ENCODE results near the gene IKZF5.

Gene IKZF5, protein sequence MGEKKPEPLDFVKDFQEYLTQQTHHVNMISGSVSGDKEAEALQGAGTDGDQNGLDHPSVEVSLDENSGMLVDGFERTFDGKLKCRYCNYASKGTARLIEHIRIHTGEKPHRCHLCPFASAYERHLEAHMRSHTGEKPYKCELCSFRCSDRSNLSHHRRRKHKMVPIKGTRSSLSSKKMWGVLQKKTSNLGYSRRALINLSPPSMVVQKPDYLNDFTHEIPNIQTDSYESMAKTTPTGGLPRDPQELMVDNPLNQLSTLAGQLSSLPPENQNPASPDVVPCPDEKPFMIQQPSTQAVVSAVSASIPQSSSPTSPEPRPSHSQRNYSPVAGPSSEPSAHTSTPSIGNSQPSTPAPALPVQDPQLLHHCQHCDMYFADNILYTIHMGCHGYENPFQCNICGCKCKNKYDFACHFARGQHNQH

DNA sequence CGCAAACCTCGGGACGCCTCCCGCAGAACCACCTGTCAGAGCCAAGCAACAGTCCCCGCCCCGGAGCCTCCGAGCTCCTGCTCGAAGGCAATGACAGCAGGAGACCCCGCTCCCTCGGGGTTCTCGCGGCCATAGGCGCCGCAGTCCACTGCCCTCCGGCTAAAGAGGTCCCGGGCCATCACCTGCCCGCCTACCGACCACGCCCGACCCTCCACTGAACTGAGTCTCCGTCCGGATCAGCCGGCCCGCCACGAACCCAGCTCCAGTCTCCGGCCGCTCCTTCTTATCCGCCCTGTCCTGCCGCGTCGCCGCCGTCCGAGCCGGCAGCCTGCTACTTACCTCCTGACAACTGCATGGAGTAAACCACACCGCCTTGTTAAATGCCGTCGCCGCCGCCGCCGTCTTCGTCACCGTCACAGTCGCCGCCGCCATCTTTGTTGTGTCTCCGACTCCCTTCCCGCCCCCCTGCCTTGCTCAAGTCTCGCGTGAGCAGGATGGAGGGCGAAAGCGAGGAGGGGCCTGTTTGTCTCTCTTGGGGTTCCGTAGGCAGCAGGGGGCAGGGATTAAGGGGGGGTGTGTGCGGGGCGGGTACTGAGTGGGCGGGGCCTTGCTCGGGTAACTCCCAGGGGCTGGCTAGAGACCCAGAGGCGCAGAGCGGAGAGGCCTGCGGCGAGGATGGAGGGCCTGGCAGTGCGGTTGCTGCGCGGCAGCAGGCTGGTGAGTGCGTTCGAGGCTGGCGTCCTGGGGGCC is at the start of gene IKZF5, which contains the start of gene ACADSB:
IKZF5 (minus strand) TSS at position 441 of the 750 bp plus-strand sequence. CDS start 10,170 bp downstream, outside the sequence.
ACADSB (plus strand) TSS at position 652 of the 750 bp plus-strand sequence; CDS start at position 676, 24 bp downstream.
- in situ Hi-C loops (cut with MboI; ENCODE audit: low sequenced_read_pairs): no loop called here

DNA sequence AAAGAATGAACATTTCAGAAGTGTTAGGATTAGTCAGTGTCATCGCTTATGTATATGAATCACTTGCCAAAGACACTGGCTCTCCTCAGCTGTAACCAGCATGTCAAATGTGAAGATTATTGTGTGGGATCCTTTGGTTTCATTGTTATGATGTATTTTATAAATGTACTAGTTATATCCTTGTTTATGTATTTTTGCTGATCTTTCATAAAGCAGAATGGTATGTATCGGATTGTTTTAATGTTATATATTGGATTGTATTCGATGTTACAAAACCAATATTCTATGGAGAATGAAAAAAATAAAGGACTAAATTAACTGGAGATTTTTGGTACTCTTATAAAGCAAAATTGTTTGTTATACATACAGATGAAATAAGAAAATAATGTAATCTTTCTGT is 49.4 kb upstream of the IKZF5 start:
- in situ Hi-C loops (cut with MboI; ENCODE audit: low sequenced_read_pairs): no loop called here

DNA sequence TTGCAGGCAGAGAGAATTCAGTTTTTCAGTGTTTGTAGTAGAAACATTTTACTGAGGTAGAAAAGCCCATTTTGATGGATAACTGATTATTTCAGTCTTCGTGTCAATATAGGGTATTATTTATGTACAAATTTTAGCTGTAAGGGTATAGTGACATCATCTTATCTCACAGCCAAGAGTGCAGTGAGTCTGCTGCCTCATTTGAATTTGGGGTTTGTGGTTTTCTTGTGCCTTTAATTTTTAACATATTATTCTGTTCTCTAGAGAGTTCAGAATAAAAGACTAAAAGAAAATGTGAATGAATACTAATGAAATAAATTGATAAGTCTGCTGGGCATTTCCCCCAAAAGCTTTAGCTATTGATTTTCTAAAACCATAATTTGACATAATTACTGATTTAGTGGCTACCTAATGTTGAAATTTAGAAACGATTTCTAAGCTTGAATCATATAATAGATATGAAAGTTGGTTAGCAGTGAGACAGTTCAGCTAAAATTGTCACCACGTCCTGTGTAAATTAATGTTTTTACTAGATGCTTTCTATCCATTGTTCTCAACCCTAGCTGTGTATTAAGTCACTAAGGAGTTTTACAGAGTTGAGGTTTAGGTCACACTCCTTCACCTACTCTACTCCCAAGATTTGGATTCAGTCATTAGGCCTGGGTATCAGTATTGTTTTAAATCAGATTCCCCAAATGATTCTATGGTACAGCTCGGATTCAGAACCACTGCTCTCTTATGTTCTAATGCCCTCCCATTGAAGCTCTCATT is 37.6 kb upstream of the IKZF5 start:
- in situ Hi-C loops (cut with MboI; ENCODE audit: low sequenced_read_pairs): loop anchor here (10.0 kb wide), 1 partner anchor 509 kb away; no protein-coding TSS in a partner anchor

DNA sequence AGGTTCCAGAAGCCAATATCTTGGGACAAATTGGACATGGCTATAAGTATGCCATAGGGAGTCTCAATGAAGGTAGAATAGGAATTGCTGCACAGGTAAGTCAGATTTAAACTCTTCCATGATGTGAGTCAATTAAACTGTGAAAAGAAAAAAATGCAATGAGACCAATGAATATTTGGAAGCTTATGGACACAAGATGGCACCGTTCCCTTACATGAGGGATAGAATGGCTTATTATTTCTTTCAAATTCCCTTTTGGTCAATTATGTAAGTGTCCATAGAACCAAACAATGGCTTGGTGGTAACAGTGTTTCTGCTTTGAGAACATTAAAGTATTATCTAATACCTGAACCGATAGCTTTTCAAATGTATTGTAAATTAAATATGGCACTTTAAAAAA is 35.8 kb upstream of the IKZF5 start:
- in situ Hi-C loops (cut with MboI; ENCODE audit: low sequenced_read_pairs): loop anchor here (10.0 kb wide), 1 partner anchor 510 kb away; no protein-coding TSS in a partner anchor

DNA sequence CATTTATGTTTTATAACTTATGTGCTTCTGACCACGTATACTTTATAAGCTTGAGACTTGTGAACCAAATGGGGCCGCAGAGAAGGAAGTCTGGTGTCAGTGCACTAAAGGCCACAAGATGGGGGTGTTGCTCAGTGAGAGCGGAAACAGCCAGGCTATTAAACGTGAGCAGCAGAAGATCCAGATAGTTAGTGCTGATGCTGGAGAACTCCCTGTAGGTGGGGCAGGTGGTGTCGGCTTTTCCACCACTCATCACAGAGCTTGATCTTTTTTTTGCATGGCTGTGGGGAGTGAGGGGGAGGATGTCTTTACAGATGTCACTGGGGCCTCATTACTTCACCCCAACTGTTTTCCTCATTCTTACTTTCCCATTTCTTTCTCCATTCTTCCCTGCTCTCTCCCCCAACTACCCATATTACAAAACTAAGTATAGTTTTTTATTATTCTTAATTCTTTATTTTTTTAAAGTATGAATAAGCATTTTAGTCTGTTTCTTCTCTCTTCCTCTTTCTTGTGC is 34.9 kb upstream of the IKZF5 start:
- in situ Hi-C loops (cut with MboI; ENCODE audit: low sequenced_read_pairs): loop anchor here (10.0 kb wide), 1 partner anchor 511 kb away; no protein-coding TSS in a partner anchor

DNA sequence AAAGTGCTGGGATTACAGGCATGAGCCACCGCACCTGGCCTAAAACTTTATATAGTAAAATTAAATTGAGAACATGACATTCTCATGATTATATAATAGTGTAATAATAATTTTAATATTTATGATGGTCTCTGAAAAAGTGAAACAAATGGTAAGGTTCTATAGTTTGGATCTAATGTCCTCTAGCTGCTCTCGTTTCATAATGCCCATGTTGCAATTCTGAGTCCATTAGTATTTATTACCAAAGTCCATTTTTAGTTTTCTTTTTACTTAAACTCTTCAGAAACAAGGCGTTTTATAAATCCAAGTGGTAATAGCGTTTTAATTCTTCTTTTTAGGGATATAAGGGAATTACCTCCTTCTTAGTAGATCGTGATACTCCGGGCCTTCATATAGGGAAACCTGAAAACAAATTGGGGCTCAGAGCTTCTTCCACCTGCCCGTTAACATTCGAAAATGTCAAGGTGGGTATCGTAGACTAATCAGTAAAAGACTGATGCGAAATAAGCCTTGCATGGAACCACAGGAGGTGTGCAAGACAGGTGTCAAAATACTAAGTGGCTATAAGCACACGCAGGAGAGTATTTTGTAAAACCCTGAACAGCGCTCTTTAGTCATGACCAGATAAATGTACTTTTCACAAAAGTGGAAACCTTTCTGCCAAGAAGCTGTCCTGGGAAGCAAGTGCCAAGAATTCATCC is 34.3 kb upstream of the IKZF5 start:
- in situ Hi-C loops (cut with MboI; ENCODE audit: low sequenced_read_pairs): loop anchor here (10.0 kb wide), 1 partner anchor 512 kb away; no protein-coding TSS in a partner anchor

DNA sequence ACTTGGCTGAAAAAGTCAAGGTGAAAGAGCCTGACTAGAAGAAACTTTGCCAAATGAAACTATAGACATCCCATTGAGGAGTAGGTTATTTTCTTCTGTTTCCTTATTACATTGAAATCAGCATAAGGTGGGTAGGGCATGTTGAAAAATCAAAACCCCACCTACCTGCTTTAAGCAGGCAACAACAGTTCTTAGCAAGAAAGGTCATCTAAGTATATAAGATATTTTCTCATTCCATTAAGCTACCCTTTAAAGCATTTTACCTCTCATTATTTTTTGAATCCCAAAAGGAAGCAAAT is 31.0 kb upstream of the IKZF5 start:
- in situ Hi-C loops (cut with MboI; ENCODE audit: low sequenced_read_pairs): no loop called here

DNA sequence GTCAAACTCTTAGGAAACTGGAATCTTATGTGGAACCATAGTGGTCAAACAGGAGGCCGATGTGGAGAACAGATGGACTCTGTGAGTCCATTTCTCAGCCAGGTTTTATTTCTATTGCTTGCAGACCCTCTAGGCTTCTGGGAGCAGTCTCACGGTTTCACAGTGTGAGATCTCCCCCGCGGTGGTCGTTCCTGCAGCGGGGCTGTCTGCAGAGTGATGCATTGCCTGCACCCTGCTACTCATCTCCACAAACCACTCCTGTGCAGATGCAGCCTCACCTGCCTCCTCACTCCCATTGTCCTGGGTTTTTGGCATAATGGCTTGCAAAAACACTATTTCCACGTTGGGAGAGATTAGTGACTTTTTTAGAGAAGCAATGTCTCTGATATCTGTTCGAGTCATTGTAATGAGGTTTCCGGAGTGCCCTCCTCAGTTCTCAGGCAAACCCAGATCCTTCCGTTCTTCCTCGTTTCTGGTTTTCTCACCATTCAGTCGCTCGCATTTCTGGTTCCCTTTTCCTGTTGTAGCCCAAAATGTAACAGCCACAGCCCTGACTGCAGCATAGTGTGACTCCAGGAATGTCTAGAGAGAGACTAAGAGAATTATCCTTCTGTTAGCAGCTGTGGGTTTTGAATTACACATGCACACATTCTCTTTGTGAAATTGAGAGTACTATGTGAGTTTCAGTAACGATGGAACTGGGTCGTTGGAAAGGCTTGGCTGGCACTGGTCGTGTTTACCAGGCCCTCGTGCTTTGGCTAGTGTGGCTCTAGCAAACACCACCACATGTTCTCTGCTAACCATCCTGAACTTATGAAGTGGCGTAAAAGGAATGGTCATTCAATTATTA is 30.4 kb upstream of the IKZF5 start:
- in situ Hi-C loops (cut with MboI; ENCODE audit: low sequenced_read_pairs): no loop called here

DNA sequence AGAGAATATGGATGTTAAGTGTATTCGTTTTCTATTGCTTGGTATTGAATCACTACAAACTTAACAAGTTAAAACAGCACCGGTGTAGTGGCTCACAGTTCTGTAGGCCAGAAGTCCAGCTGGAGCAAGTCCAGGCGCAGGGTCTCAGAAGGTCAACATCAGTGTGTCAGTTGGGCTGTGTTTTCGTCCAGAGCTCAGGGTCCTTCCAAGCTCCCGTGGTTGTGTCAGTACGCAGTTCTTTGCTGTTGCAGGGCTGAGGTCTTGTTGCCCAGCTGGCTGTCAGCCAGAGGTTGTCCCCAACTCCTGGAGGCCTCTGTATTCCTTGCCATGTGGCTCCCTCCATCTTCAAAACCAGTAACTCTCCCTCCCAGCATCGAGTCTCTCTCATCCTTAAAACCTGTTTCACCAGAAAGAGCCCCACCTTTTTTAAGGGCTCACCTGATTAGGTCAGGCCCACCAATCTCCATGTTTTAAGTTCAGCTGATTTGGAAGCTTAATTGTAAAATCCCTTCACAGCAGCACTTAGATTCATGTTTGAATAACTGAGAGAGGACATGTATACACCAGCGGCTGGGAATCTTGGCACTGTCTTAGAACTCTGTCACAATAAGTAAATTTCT is 27.0 kb upstream of the IKZF5 start:
- in situ Hi-C loops (cut with MboI; ENCODE audit: low sequenced_read_pairs): no loop called here

DNA sequence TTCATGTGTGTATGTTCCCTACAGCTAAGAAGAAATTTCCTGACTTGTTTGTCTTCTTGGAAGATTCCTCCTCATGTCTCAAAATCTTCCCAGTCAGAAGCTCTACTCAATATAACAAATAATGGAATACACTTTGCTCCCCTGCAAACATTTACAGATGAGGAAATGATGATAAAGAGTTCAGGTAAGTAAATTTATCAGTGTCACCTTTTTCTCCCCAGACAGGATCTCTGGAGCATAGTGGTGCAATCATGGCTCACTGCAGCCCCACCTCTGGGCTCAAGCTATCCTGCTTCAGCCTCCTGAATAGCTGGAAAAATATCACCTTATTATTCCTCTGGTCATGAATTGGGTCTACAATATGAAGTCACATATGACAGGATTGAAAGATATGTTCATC is 25.7 kb upstream of the IKZF5 start:
- in situ Hi-C loops (cut with MboI; ENCODE audit: low sequenced_read_pairs): no loop called here

DNA sequence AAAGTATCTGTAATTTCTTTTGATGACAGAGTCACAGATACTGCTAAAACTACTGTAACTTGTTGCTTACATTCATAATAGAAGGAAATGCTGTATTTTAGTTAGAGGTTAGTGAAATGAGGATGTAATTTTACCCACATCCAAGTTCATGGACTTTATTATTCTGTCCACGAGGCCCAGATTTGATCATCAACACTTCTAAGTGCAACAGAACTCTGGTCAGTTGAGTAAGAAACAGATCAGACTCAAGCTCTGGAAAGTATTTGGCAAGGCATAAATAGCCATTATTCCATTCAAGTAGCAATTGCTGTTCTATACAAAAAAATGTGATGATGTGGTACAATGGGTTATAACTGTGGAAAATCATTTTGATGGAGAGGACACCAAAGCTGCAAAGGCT is 22.5 kb upstream of the IKZF5 start:
- in situ Hi-C loops (cut with MboI; ENCODE audit: low sequenced_read_pairs): no loop called here

DNA sequence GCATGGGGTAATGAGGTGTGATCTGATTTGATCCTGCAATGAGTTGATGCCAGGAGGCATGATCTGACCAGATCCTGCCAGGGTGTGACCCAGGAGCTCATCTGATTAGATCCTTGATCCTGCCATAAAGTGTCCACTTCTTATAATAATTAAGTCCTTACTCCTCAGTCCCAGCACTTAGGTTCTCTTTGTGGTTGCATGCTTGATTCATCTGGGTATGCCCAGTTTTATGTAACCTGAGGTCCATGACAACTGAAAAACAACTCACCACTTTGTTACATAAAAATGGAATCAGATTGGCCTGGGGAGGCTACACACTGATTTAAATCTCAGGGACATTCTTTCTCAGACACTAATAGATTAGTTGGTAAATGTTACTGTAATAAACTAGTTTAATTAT is 19.3 kb upstream of the IKZF5 start:
- in situ Hi-C loops (cut with MboI; ENCODE audit: low sequenced_read_pairs): no loop called here

DNA sequence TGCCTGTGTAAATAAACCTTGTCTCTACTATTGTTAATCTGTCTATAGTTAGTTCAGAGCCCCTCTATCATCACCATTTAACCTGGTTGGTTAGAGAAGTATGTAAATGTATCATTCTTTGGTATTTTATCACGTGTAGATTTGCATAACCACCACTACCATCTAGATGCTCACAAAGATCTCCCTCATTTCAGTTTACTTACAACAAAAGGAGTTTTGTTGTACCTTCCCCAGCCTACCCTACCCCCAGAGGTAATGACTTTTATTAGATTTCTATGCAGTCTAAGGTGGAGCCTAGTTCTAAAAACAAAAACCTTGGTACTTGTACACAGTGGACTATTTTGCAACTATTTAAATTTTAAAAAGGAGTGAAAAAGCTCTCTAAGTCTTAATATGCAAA is 17.7 kb upstream of the IKZF5 start:
- in situ Hi-C loops (cut with MboI; ENCODE audit: low sequenced_read_pairs): no loop called here

DNA sequence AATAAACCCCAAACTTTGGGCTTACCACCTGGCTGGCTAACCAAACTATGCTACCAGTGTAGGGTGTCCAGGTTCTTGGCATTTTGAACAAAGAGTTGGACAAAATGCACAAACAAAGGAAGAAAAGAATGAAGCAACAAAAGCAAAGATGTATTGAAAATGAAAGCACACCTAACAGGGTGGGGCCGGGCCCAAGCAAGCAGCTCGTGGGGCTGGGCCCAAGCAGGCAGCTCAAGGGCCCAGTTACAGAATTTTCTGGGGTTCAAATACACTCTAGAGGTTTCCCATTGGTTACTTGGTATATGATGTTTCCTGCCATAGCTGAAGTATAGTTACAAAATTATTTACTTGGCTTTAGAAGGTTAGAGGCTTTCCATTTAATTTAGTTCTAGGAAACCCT is 15.9 kb upstream of the IKZF5 start:
- in situ Hi-C loops (cut with MboI; ENCODE audit: low sequenced_read_pairs): no loop called here

DNA sequence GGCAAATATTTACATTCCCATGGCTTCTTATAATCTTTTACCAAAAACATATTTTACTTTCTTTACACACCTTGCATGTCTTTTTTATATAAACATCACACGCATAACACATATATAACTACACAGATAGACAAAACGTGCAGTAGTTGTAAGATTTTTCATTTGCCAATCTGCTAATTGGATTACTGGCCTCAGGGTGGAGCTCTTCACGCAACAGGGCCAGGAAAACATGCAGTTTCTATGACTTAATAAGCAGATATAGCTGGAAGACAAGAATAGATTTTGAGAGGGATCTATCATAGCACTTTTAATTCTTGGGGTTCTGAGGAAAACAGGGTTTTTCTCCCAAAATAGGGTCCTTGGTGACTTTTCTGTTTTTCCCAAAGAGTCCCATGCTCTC is 12.9 kb upstream of the IKZF5 start:
- in situ Hi-C loops (cut with MboI; ENCODE audit: low sequenced_read_pairs): no loop called here

DNA sequence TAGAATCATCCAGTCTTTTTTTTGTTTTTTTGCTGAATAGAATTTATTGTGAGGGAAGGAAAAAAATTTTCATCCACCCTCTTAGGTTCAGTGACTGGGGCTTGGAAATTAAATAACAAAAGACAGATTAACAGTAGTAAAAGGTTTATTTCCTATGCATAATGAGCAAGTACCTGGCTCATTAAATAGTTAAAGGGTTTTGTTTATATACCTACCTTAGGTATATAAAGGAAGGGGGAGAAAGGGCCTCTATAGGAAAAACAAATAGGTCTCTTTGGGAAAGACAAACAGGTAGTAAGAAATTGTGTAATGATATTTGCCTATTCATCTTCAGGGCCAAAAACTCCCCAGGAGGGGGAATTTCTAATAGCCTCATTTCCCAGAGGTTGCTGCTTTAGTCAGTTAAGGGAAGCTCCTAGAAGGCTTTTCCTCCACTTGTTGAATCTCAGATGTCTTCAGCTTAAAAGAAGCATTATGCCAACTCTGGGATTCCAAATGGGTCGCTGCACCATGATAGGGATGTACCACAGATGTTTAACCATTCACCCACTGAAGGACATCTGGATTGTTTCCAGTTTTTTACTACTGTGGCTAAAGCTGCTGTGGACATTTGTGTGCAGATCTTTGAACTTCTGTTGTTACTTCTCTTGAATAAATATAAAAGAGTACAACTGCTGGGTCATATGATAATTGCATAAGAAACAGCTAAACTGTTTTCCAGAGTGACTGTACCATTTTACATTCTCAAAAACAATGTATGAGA is 11.5 kb upstream of the IKZF5 start:
- in situ Hi-C loops (cut with MboI; ENCODE audit: low sequenced_read_pairs): no loop called here

DNA sequence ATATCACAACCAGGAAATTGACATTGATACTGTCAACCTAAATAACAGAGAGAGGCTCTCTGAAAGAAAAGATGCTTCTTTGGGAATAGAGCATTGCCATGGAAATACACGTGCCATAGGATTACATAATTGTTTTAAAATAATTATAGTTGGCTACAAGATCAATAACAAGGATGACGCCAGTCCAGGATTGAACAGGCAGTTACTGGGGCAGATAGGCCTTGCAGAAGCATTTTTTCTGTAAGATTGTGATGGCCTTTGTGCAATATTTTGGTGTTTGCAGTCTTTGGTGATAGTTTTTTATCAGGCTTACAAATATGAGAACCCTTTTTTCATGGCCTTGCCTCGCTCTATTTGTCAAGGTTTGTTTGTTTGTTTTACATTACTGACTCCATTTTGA is 10.7 kb upstream of the IKZF5 start:
- in situ Hi-C loops (cut with MboI; ENCODE audit: low sequenced_read_pairs): no loop called here

DNA sequence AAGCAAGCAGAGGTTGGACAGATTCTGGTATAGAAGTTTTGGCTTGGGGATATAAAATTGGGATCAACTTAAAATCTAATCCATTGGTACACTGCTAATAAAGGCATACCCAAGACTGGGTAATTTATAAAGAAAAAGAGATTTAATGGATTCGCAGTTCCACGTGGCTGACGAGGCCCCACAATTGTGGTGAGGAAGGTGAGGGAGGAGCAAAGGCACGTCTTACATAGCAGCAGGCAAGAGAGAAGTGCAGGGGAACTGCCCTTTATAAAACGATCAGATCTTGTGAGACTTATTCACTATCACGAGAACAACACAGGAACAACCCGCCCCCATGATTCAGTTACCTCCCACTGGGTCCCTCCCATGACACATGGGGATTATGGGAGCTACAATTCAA is 9.9 kb upstream of the IKZF5 start:
- in situ Hi-C loops (cut with MboI; ENCODE audit: low sequenced_read_pairs): no loop called here

Data from HL-60/S4 (cell line).